ENCODE data around the gene ZGPAT. TPM values are rescaled to one million over a fixed set of nuclear protein-coding genes. Genes with fewer than 3 reads are reported as not detected.

ZGPAT gene
- total RNA-seq, 6 donors from 2014 or later, result 24.8 to 70.2 (median 36.8) TPM

- Histone ChIP-seq H3K36me3 (peaks cover 0 to 39% (median 13%) of the 10 kb centered on the region in 4 donors), H3K4me1 (no peaks in the 10 kb centered on the region), H3K9me3 (no peaks in the 10 kb centered on the region), H3K4me3 (no peak overlapping the region), H3K27ac (no peak overlapping the region), H3K27me3 (no peaks in the 10 kb centered on the region)
- ATAC-seq (ENCODE audit: low FRiP score in 2 of 2) (no peak), DNase-seq (no peak)
- 81 to 85% methylated on average over 14 to 15 of the region's 16 CpGs for WGBS, 2 donors
- TF ChIP-seq POLR2AphosphoS5 (IDR thresholded peaks at IDR 0.05), result no peak
- TF ChIP-seq CTCF (IDR thresholded peaks at IDR 0.05), result no peak
- TF ChIP-seq POLR2A (IDR thresholded peaks at IDR 0.05), result no peak
- TF ChIP-seq EP300 (IDR thresholded peaks at IDR 0.05), result no peak
Measured at GRCh38 chr20:63749597-63750508, 42.0 kb downstream of the ZGPAT start.

- TF ChIP-seq POLR2AphosphoS5 (IDR thresholded peaks at IDR 0.05) (no peak), EP300 (IDR thresholded peaks at IDR 0.05) (no peak), POLR2A (IDR thresholded peaks at IDR 0.05) (no peak), CTCF (IDR thresholded peaks at IDR 0.05) (no peak)
- Histone ChIP-seq H3K27me3 (no peaks in the 10 kb centered on the region), H3K9me3 (no peaks in the 10 kb centered on the region), H3K27ac (peak overlapping the region in 1 of 4 donors; percentile 39), H3K36me3 (peaks cover 0 to 28% (median 10%) of the 10 kb centered on the region in 4 donors), H3K4me3 (no peak overlapping the region), H3K4me1 (no peaks in the 10 kb centered on the region)
- ATAC-seq (ENCODE audit: low FRiP score in 2 of 2), result no peak
- WGBS, 2 donors, result 64 to 75% methylated on average over 22 to 26 of the region's 26 CpGs
- peak in 1 of 2 donors; percentile 83 for DNase-seq
Measured at GRCh38 chr20:63750807-63751470, 43.1 kb downstream of the ZGPAT start.

DNA sequence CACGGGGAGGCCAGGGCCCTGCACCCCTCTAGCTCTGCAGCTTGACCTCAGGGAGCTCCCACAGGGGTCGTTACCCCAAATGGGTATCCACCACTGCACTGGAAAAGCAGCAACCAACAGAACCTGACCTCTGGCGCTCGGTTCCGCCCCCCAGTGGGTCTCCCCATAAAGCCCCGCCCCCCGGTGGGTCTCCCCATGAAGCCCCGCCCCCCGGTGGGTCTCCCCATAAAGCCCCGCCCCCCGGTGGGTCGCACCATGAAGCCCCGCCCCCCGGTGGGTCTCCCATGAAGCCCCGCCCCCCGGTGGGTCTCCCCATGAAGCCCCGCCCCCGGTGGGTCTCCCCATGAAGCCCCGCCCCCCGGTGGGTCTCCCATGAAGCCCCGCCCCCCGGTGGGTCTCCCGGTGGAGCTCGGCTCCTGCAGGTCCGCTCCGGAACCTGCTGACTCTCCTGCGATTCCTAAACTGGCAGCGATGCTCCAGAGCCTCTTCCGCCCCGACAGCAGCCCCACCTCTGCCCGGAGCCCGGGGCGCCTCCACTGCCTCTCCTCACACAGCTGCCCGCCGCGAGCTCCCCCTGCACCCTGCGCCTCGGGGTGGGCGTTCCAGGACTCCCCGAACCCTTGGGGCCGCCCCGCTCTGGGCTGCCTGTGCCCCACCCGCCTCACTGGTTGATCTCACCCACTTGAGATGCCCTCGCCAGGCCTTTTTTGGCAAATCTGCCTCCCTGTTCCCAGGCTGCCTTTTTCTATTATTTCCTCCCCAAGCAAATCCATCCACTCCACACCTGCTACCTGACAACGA lies 43.8 kb downstream of the ZGPAT start:
- H3K27me3 ChIP-seq, result no peaks in the 10 kb centered on the region
- DNase-seq (peak in 1 of 2 donors; percentile 81), ATAC-seq (ENCODE audit: low FRiP score in 2 of 2) (no peak)
- 73 to 87% methylated on average over 15 to 26 of the region's 45 CpGs for WGBS, 2 donors
- H3K9me3 ChIP-seq, result no peaks in the 10 kb centered on the region
- TF ChIP-seq POLR2A (IDR thresholded peaks at IDR 0.05) (no peak), EP300 (IDR thresholded peaks at IDR 0.05) (no peak), CTCF (IDR thresholded peaks at IDR 0.05) (no peak), POLR2AphosphoS5 (IDR thresholded peaks at IDR 0.05) (no peak)
- no peak overlapping the region for H3K4me3 ChIP-seq
- peaks cover 0 to 21% (median 4%) of the 10 kb centered on the region in 4 donors for H3K36me3 ChIP-seq
- no peaks in the 10 kb centered on the region for H3K4me1 ChIP-seq
- H3K27ac ChIP-seq, result peak overlapping the region in 1 of 4 donors; percentile 39

DNA sequence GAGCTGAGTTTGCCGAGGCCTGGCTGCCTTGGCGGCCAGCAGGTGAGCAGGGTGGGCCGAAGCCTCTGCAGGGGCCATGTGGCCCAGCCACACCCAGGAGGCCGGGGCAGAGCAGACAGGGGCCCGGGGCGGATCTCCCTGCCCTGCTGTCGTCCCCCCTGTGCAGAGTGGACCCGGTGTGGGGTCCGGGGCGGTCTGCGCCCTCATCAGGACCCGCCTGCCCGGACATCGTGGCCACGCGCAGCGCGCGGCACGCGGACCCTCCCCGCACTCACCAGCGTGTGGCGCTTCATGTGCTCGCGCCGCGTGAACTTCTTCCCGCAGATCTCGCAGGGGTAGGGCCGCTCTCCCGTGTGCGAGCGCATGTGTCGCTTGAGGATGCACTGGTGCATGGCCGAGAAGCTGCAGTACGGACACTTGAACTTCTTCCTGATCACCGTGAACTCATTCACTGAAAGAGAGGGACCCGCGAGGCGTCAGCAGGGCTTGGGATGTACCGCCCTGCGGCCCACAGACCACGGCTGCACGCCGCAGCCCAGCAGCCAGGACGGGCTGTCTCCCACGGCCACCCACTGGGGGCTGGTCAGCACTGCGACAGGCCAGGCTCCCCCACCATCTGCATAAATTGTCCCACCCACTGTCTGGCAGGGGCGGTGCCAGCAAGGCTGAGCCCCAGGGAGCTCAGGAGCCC lies 44.7 kb downstream of the ZGPAT start:
- TF ChIP-seq POLR2AphosphoS5 (IDR thresholded peaks at IDR 0.05) (no peak), POLR2A (IDR thresholded peaks at IDR 0.05) (no peak), CTCF (IDR thresholded peaks at IDR 0.05) (no peak), EP300 (IDR thresholded peaks at IDR 0.05) (no peak)
- no peak overlapping the region for H3K27ac ChIP-seq
- ATAC-seq (ENCODE audit: low FRiP score in 2 of 2) (no peak), DNase-seq (peak in 1 of 2 donors; percentile 82)
- no peaks in the 10 kb centered on the region for H3K9me3 ChIP-seq
- H3K27me3 ChIP-seq, result no peaks in the 10 kb centered on the region
- no peak overlapping the region for H3K4me3 ChIP-seq
- WGBS, 2 donors, result 95 to 98% methylated on average over 13 to 43 of the region's 50 CpGs
- H3K4me1 ChIP-seq, result no peaks in the 10 kb centered on the region
- peaks cover 0 to 19% (median 3%) of the 10 kb centered on the region in 4 donors for H3K36me3 ChIP-seq

Measured in upper lobe of left lung (tissue), 6 donors.